IMR-90 (cell line): ENCODE measurements around the gene MYH11. TPM values are rescaled to one million over a fixed set of nuclear protein-coding genes. Genes with fewer than 3 reads are reported as not detected.

Source experiments
- ATAC-seq: fragments of 200-7000 bp; cut with Tn5 transposase; 2 replicates; pipeline ENCODE4 v1.9.1; 2020; ENCODE audit warnings: low read depth, mild to moderate bottlenecking, moderate library complexity
- BruUV-seq: library from RNA; stranded (reverse); fragments of 400-500 nt; replicated peaks from 2 replicates; lab custom pipeline; 2021; lab: Mats Ljungman, UMichigan
- CTCF ChIA-PET: fragments of 300-600 bp; formaldehyde crosslinking; extraction: SDS; loops from one replicate; lab custom pipeline; 2021; ENCODE audit warnings: antibody characterized with exemption; lab: Yijun Ruan, JAX
- POLR2A ChIA-PET: fragments of 300-600 bp; sonication (Branson Sonifier 250); formaldehyde crosslinking; loops from one replicate; lab custom pipeline; 2022; ENCODE audit warnings: antibody characterized with exemption; ENCODE audit not compliant: unreplicated experiment; lab: Charles Lee
- DNase-seq: peaks from one replicate; pipeline ENCODE4 v3.0.0; 2013
- H2AFZ ChIP-seq: replicated peaks from 2 replicates; pipeline ENCODE3; 2013; ENCODE audit warnings: low read length, mild to moderate bottlenecking; ENCODE audit not compliant: poor library complexity
- H2AK5ac ChIP-seq: 2 replicates; pipeline ENCODE4 v1.6.1; 2013; ENCODE audit warnings: low read depth, low read length, inconsistent platforms
- H2AK9ac ChIP-seq: replicated peaks from 2 replicates; pipeline ENCODE3; 2013; ENCODE audit warnings: mild to moderate bottlenecking, low read depth, low read length, moderate library complexity; ENCODE audit not compliant: poor library complexity
- H2BK120ac ChIP-seq: 2 replicates; pipeline ENCODE4 v1.6.1; 2013; ENCODE audit warnings: low read depth, low read length, inconsistent platforms
- H2BK15ac ChIP-seq: 3 replicates; pipeline ENCODE4 v1.6.1; 2013; ENCODE audit warnings: low read depth, low read length, inconsistent platforms
- H2BK20ac ChIP-seq: 2 replicates; pipeline ENCODE4 v1.6.1; 2013; ENCODE audit warnings: low read depth, mild to moderate bottlenecking, inconsistent platforms, low read length, moderate library complexity
- H2BK5ac ChIP-seq: 2 replicates; pipeline ENCODE4 v1.6.1; 2013; ENCODE audit warnings: mild to moderate bottlenecking, low read depth, low read length, inconsistent platforms; ENCODE audit not compliant: poor library complexity, severe bottlenecking
- H3K14ac ChIP-seq: replicated peaks from 2 replicates; pipeline ENCODE4 v1.6.1; 2013; ENCODE audit warnings: low read depth, low read length, inconsistent platforms
- H3K18ac ChIP-seq: 2 replicates; pipeline ENCODE4 v1.6.1; 2013; ENCODE audit warnings: low read depth, low read length, control low read depth
- H3K23ac ChIP-seq: 2 replicates; pipeline ENCODE4 v1.6.1; 2013; ENCODE audit warnings: low read depth, low read length, inconsistent platforms
- H3K27ac ChIP-seq: 2 replicates; pipeline ENCODE4 v1.5.1; 2013; ENCODE audit warnings: mild to moderate bottlenecking, control low read depth, low read length; ENCODE audit not compliant: insufficient read depth
- H3K27me3 ChIP-seq: 2 replicates; pipeline ENCODE4 v1.6.1; 2013; ENCODE audit warnings: low read length; ENCODE audit not compliant: control insufficient read depth, insufficient read depth
- H3K36me3 ChIP-seq: 2 replicates; pipeline ENCODE4 v1.6.1; 2013; ENCODE audit warnings: low read length, mixed read lengths; ENCODE audit not compliant: control insufficient read depth, insufficient read depth
- H3K4ac ChIP-seq: 2 replicates; pipeline ENCODE4 v1.6.1; 2013; ENCODE audit warnings: low read depth, low read length, inconsistent platforms
- H3K4me1 ChIP-seq: 2 replicates; pipeline ENCODE4 v1.6.1; 2013; ENCODE audit warnings: low read length, mixed read lengths; ENCODE audit not compliant: control insufficient read depth, insufficient read depth
- H3K4me2 ChIP-seq: 2 replicates; pipeline ENCODE4 v1.6.1; 2013; ENCODE audit warnings: low read depth, mild to moderate bottlenecking, control low read depth, low read length, moderate library complexity
- H3K4me3 ChIP-seq: 2 replicates; pipeline ENCODE4 v1.5.1; 2013; ENCODE audit warnings: low read depth, mild to moderate bottlenecking, control low read depth, low read length, moderate library complexity; ENCODE audit not compliant: insufficient read depth
- H3K56ac ChIP-seq: 2 replicates; pipeline ENCODE4 v1.6.1; 2013; ENCODE audit warnings: low read length, inconsistent platforms; ENCODE audit not compliant: insufficient read depth; ENCODE audit errors: extremely low read depth
- H3K79me1 ChIP-seq, 2 experiments: 2 replicates each; pipeline ENCODE4 v1.6.1; 2013; ENCODE audit warnings: low read length in 2 of 2, inconsistent platforms in 1 of 2, low read depth in 1 of 2
- H3K9ac ChIP-seq: 2 replicates; pipeline ENCODE4 v1.6.1; 2013; ENCODE audit warnings: low read depth, low read length, control low read depth
- H3K9me1 ChIP-seq: 2 replicates; pipeline ENCODE4 v1.6.1; 2013; ENCODE audit warnings: low read length, inconsistent platforms; ENCODE audit not compliant: insufficient read depth
- H3K9me3 ChIP-seq: 2 replicates; pipeline ENCODE4 v1.6.1; 2013; ENCODE audit warnings: low read length; ENCODE audit not compliant: control insufficient read depth, insufficient read depth
- H4K20me1 ChIP-seq: 2 replicates; pipeline ENCODE4 v1.6.1; 2013; ENCODE audit warnings: low read length, inconsistent platforms; ENCODE audit not compliant: insufficient read depth
- H4K5ac ChIP-seq: 2 replicates; pipeline ENCODE4 v1.6.1; 2013; ENCODE audit warnings: mild to moderate bottlenecking, low read depth, low read length, control low read depth
- H4K8ac ChIP-seq, 2 experiments: 2 replicates each; pipeline ENCODE4 v1.6.1; 2013; ENCODE audit warnings: low read depth in 2 of 2, low read length in 2 of 2, control low read depth in 1 of 2, inconsistent platforms in 1 of 2
- H4K91ac ChIP-seq: 2 replicates; pipeline ENCODE4 v1.6.1; 2013; ENCODE audit warnings: low read depth, low read length, inconsistent platforms; ENCODE audit not compliant: insufficient read depth
- BHLHE40 ChIP-seq: fragments of 150-350 bp; IDR thresholded peaks from 2 replicates; pipeline ENCODE4 v1.6.1; 2016; ENCODE audit warnings: mild to moderate bottlenecking, low read depth, low read length
- CEBPB ChIP-seq: IDR thresholded peaks from 2 replicates; pipeline ENCODE4 v1.6.1; 2012; ENCODE audit warnings: low read depth, low read length, improper control_type of control experiment
- CHD1 ChIP-seq: IDR thresholded peaks from 2 replicates; pipeline ENCODE4 v1.6.1; 2012; ENCODE audit warnings: low read depth, low read length, improper control_type of control experiment
- ELK1 ChIP-seq: fragments of 150-350 bp; IDR thresholded peaks from 2 replicates; pipeline ENCODE4 v1.6.1; 2016; ENCODE audit warnings: low read depth, mild to moderate bottlenecking, low read length, moderate library complexity, borderline replicate concordance
- FOS ChIP-seq: fragments of 150-350 bp; IDR thresholded peaks from 2 replicates; pipeline ENCODE4 v1.6.1; 2016; ENCODE audit warnings: low read depth, low read length
- MAZ ChIP-seq: IDR thresholded peaks from 2 replicates; pipeline ENCODE4 v1.6.1; 2012; ENCODE audit warnings: low read depth, mild to moderate bottlenecking, low read length, improper control_type of control experiment, moderate library complexity, borderline replicate concordance
- POLR2A ChIP-seq: IDR thresholded peaks from 2 replicates; pipeline ENCODE4 v1.6.1; 2012; ENCODE audit warnings: mild to moderate bottlenecking, low read depth, low read length
- RCOR1 ChIP-seq: IDR thresholded peaks from 2 replicates; pipeline ENCODE4 v1.6.1; 2012; ENCODE audit warnings: mild to moderate bottlenecking, low read length, improper control_type of control experiment; ENCODE audit not compliant: insufficient replicate concordance
- RFX5 ChIP-seq: IDR thresholded peaks from 2 replicates; pipeline ENCODE4 v1.8.0; 2012; ENCODE audit warnings: low read depth, mild to moderate bottlenecking, low read length, moderate library complexity
- WGBS, 2 experiments: methylation state at CpG; one replicate each; pipeline versions ENCODE4 v1.1.5 to v1.1.7; 2013; ENCODE audit warnings: missing lambda C conversion rate in 2 of 2; ENCODE audit not compliant: insufficient read length in 1 of 2; ENCODE audit errors: extremely low coverage in 2 of 2; 5-methylcytosine and 5-hydroxymethylcytosine counted together
- dilution Hi-C: fragments of 300-500 bp; cut with HindIII; formaldehyde crosslinking; loops from one replicate; pipeline ENCODE4 v1.14.3; 2018; ENCODE audit warnings: low sequenced_read_pairs; ENCODE audit not compliant: unreplicated experiment
- in situ Hi-C: fragments of 300-500 bp; cut with MboI; formaldehyde crosslinking; loops from 3 replicates; pipeline ENCODE4 v1.14.3; 2019; ENCODE audit warnings: low sequenced_read_pairs, inconsistent platforms, mixed read lengths
- intact Hi-C: fragments of 100-400 bp; cut with micrococcal nuclease; formaldehyde crosslinking; loops from 2 replicates; pipeline ENCODE4 v1.10.0; 2022
- polyA plus RNA-seq, 3 experiments: library from polyadenylated mRNA; depleted of rRNA; stranded (reverse); fragments of >200 nt; gene quantifications; 2 replicates each; pipeline ENCODE4 v1.2.3, GENCODE V29; 2012; ENCODE audit warnings: low replicate concordance in 1 of 3
- total RNA-seq: library from RNA; depleted of rRNA; stranded (reverse); fragments of >200 nt; gene quantifications from 2 replicates; pipeline ENCODE4 v1.2.3, GENCODE V29; 2012

The MYH11 gene
- total and polyA plus RNA-seq, 2 of the 4 experiments (the other 2 are of a cell fraction), result under 0.01 to 0.12 TPM

GRCh38 chr16:15741207-15741871 is 115.5 kb downstream of the MYH11 start:
- no peak for ATAC-seq
- H3K56ac ChIP-seq, result no peak overlapping the region
- 96% methylated on average over 4 of the region's 13 CpGs; no CpG with 5 or more reads in 1 of the 2 experiments for WGBS, 2 experiments
- no peak overlapping the region for H4K91ac ChIP-seq
- no peaks in the 10 kb centered on the region for H4K20me1 ChIP-seq
- H3K23ac ChIP-seq, result no peak overlapping the region
- in situ Hi-C loops, result no loop called here
- no peak overlapping the region for H4K8ac ChIP-seq
- H3K27ac ChIP-seq, result no peak overlapping the region
- H2BK20ac ChIP-seq, result no peak overlapping the region
- no peak overlapping the region for H3K4me2 ChIP-seq
- no peaks in the 10 kb centered on the region for H3K36me3 ChIP-seq
- no peak overlapping the region for H3K14ac ChIP-seq
- no peak overlapping the region for H3K9ac ChIP-seq
- intact Hi-C loops, result no loop called here
- H3K9me1 ChIP-seq, result no peaks in the 10 kb centered on the region
- peak overlapping the region; percentile 49 for H2AFZ ChIP-seq
- no peak overlapping the region for H3K18ac ChIP-seq
- DNase-seq, result no peak
- H2AK5ac ChIP-seq, result no peak overlapping the region
- H2BK15ac ChIP-seq, result no peak overlapping the region
- TF ChIP-seq CEBPB (no peak), RFX5 (no peak), ELK1 (no peak), CHD1 (no peak), MAZ (no peak), POLR2A (no peak), RCOR1 (no peak), BHLHE40 (no peak), FOS (no peak)
- no peak overlapping the region for H2BK120ac ChIP-seq
- H3K4ac ChIP-seq, result no peak overlapping the region
- dilution Hi-C loops, result no loop called here
- no peaks in the 10 kb centered on the region for H3K79me1 ChIP-seq
- peaks cover 7% of the 10 kb centered on the region for H3K9me3 ChIP-seq
- ChIA-PET POLR2A (no interaction called here), CTCF (no interaction called here)
- no peak overlapping the region for H3K4me3 ChIP-seq
- H2BK5ac ChIP-seq, result no peak overlapping the region
- no TSS peak for BruUV-seq
- no peak overlapping the region for H2AK9ac ChIP-seq
- no peak overlapping the region for H4K5ac ChIP-seq
- H3K27me3 ChIP-seq, result no peaks in the 10 kb centered on the region
- H3K4me1 ChIP-seq, result peaks cover 2% of the 10 kb centered on the region; the same call in 1 of the 2 replicates
